GM23248 (cell line): ENCODE results near the gene NPM1. TPM values are rescaled to one million over a fixed set of nuclear protein-coding genes. Genes with fewer than 3 reads are reported as not detected.
"Not testable (repeated sequence)": the region's sequence is repeated elsewhere in the genome, so short reads cannot be mapped to it uniquely, and the experiment has no call there.

Experiments used
- DNase-seq: peaks from one replicate; pipeline ENCODE4 v3.0.0-alpha.2; 2015
- H2AFZ ChIP-seq: fragments of 200-600 bp; sonication (generic); 2 replicates; pipeline ENCODE4 v1.6.1; 2016; ENCODE audit warnings: antibody characterized with exemption
- H3F3A ChIP-seq: fragments of 200-600 bp; sonication (generic); 2 replicates; pipeline ENCODE4 v1.6.1; 2016; ENCODE audit warnings: mild to moderate bottlenecking, antibody characterized with exemption, mixed run types; ENCODE audit not compliant: insufficient read depth
- H3K27ac ChIP-seq: fragments of 200-600 bp; sonication (generic); 2 replicates; pipeline ENCODE4 v1.5.1; 2016; ENCODE audit warnings: mild to moderate bottlenecking
- H3K27me3 ChIP-seq: fragments of 200-600 bp; sonication (generic); replicated peaks from 2 replicates; pipeline ENCODE4 v1.6.1; 2016; ENCODE audit warnings: mild to moderate bottlenecking; ENCODE audit not compliant: insufficient read depth
- H3K36me3 ChIP-seq: fragments of 200-600 bp; sonication (generic); 2 replicates; pipeline ENCODE4 v1.6.1; 2016; ENCODE audit warnings: low read depth, mild to moderate bottlenecking
- H3K4me1 ChIP-seq: fragments of 200-600 bp; sonication (generic); 2 replicates; pipeline ENCODE4 v1.6.1; 2016; ENCODE audit warnings: mild to moderate bottlenecking; ENCODE audit not compliant: insufficient read depth
- H3K4me2 ChIP-seq: fragments of 200-600 bp; sonication (generic); one replicate; pipeline ENCODE4 v1.6.1; 2016; ENCODE audit warnings: mild to moderate bottlenecking; ENCODE audit not compliant: unreplicated experiment
- H3K4me3 ChIP-seq: fragments of 200-600 bp; sonication (generic); 2 replicates; pipeline ENCODE4 v1.5.1; 2016; ENCODE audit warnings: mild to moderate bottlenecking
- H3K79me2 ChIP-seq: fragments of 200-600 bp; sonication (generic); 2 replicates; pipeline ENCODE4 v1.6.1; 2016; ENCODE audit warnings: mild to moderate bottlenecking; ENCODE audit not compliant: insufficient read depth
- H3K9ac ChIP-seq: fragments of 200-600 bp; sonication (generic); 2 replicates; pipeline ENCODE4 v1.6.1; 2016; ENCODE audit warnings: mild to moderate bottlenecking
- H3K9me2 ChIP-seq: fragments of 200-600 bp; sonication (generic); 2 replicates; pipeline ENCODE4 v1.6.1; 2016; ENCODE audit warnings: mixed run types, mild to moderate bottlenecking, moderate library complexity; ENCODE audit not compliant: insufficient read depth
- H3K9me3 ChIP-seq: fragments of 200-600 bp; sonication (generic); one replicate; pipeline ENCODE4 v1.6.1; 2017; ENCODE audit warnings: low read depth
- H4K20me1 ChIP-seq: fragments of 200-600 bp; sonication (generic); 2 replicates; pipeline ENCODE4 v1.6.0; 2016; ENCODE audit not compliant: insufficient read depth
- EZH2 ChIP-seq: fragments of 200-600 bp; sonication (generic); IDR thresholded peaks from 2 replicates; pipeline ENCODE4 v1.6.1; 2018; ENCODE audit warnings: antibody characterized with exemption, mild to moderate bottlenecking; ENCODE audit not compliant: insufficient read depth, poor library complexity, severe bottlenecking
- EZH2phosphoT487 ChIP-seq: fragments of 200-600 bp; sonication (generic); IDR thresholded peaks from 2 replicates; pipeline ENCODE4 v1.6.1; 2018; ENCODE audit warnings: antibody characterized with exemption, moderate library complexity, mild to moderate bottlenecking, low read depth; ENCODE audit not compliant: insufficient read depth
- WGBS, 2 experiments: methylation state at CpG; one replicate each; pipeline ENCODE4 v1.1.6; 2015 to 2017; ENCODE audit warnings: low lambda C conversion rate in 2 of 2, low coverage in 1 of 2; ENCODE audit errors: missing lambda C conversion rate in 2 of 2; 5-methylcytosine and 5-hydroxymethylcytosine counted together
- in situ Hi-C: fragments of 300-500 bp; cut with MboI; formaldehyde crosslinking; loops from 2 replicates; pipeline ENCODE4 v1.15.0; 2020
- polyA plus RNA-seq: library from polyadenylated mRNA; unstranded; fragments of >200 nt; fragmentation: Nextera tagmentation; extraction: Ambion mirVana; gene quantifications from 2 replicates; pipeline ENCODE4 v1.2.1, GENCODE V29; 2016
- total RNA-seq: library from RNA; depleted of rRNA; stranded (reverse); fragments of >200 nt; shearing (Covaris generic); gene quantifications from 2 replicates; pipeline ENCODE4 v1.2.3, GENCODE V29; 2014

Gene NPM1
- total and polyA plus RNA-seq, 2 experiments from 2014 or later, result 584 to 757 TPM

DNA sequence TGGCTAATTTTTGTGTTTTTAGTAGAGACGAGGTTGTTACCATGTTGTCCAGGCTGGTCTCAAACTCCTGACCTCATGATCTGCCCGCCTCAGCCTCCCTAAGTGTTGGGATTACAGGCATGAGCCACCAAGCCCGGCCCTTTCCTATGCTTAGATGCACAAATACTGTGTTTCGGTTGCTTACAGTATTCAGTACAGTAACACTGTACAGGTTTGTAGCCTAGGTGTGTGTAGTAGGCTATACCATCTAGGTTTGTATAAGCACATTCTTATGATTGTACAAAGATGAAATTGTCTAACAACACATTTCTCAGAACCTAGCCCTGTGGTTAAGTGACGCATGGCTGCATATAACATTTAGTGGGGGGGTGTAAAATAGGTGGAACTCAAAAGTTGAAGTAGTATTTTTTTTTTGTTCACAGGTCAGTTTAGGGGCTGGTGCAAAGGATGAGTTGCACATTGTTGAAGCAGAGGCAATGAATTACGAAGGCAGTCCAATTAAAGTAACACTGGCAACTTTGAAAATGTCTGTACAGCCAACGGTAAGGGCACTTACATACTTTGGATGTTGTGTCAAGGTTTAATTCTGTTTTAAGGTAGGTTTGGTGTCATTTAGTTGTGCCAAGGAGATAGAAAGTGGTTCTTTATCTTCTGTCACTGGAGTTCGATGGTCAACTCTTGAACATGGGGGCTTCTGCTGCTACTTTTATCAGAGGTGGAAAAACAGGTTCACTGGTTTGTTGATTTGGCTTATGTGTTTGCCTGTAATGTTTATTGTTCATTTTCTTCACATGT lies 3.4 kb downstream of the NPM1 start:
- Histone ChIP-seq H3K4me1 (peaks cover 28% of the 10 kb centered on the region), H3K9me2 (no peaks in the 10 kb centered on the region), H2AFZ (no peak overlapping the region), H3K36me3 (peaks cover 62% of the 10 kb centered on the region), H3F3A (peaks cover 55% of the 10 kb centered on the region), H3K79me2 (peaks cover 84% of the 10 kb centered on the region), H3K4me3 (peak overlapping the region; percentile 99), H3K9me3 (no peaks in the 10 kb centered on the region), H3K9ac (peak overlapping the region; percentile 98), H3K27ac (peak overlapping the region; percentile 92), H3K4me2 (peak overlapping the region; percentile 98), H4K20me1 (peaks cover 67% of the 10 kb centered on the region), H3K27me3 (no peaks in the 10 kb centered on the region)
- peak; percentile 29 for DNase-seq
- TF ChIP-seq EZH2 (no peak), EZH2phosphoT487 (no peak)
- 68 to 72% methylated on average over 8 of the region's 8 CpGs for WGBS, 2 experiments
- in situ Hi-C loops, result no loop called here

- H3K9ac ChIP-seq, result no peak overlapping the region
- H2AFZ ChIP-seq, result no peak overlapping the region
- no peaks in the 10 kb centered on the region for H3K9me3 ChIP-seq
- H3K4me1 ChIP-seq, result peaks cover 29% of the 10 kb centered on the region
- in situ Hi-C loops, result no loop called here
- peak overlapping the region; percentile 98 for H3K4me2 ChIP-seq
- no peak overlapping the region for H3K4me3 ChIP-seq
- H3K27me3 ChIP-seq, result no peaks in the 10 kb centered on the region
- peaks cover 65% of the 10 kb centered on the region for H3F3A ChIP-seq
- H4K20me1 ChIP-seq, result peaks cover 77% of the 10 kb centered on the region
- H3K9me2 ChIP-seq, result no peaks in the 10 kb centered on the region
- no peak for DNase-seq
- peaks cover 72% of the 10 kb centered on the region for H3K36me3 ChIP-seq
- 76 to 77% methylated on average over 14 of the region's 14 CpGs for WGBS, 2 experiments
- peaks cover 94% of the 10 kb centered on the region for H3K79me2 ChIP-seq
- H3K27ac ChIP-seq, result no peak overlapping the region
- no peak for TF ChIP-seq EZH2phosphoT487
These were observed 4.4 kb downstream of the NPM1 start for GRCh38 chr5:171391996-171392577.

- H3K79me2 ChIP-seq, result peaks cover 100% of the 10 kb centered on the region
- 87 to 88% methylated on average over 4 of the region's 4 CpGs for WGBS, 2 experiments
- peaks cover 70% of the 10 kb centered on the region for H3F3A ChIP-seq
- H3K27ac ChIP-seq, result no peak overlapping the region
- H3K27me3 ChIP-seq, result no peaks in the 10 kb centered on the region
- H4K20me1 ChIP-seq, result peaks cover 81% of the 10 kb centered on the region
- H3K36me3 ChIP-seq, result peaks cover 77% of the 10 kb centered on the region
- H2AFZ ChIP-seq, result no peak overlapping the region
- H3K9me2 ChIP-seq, result no peaks in the 10 kb centered on the region
- no peak overlapping the region for H3K9ac ChIP-seq
- in situ Hi-C loops, result no loop called here
- no peak overlapping the region for H3K4me2 ChIP-seq
- H3K4me3 ChIP-seq, result no peak overlapping the region
- DNase-seq, result no peak
- no peaks in the 10 kb centered on the region for H3K9me3 ChIP-seq
- H3K4me1 ChIP-seq, result peaks cover 33% of the 10 kb centered on the region
- TF ChIP-seq EZH2phosphoT487, result no peak
- no peak for TF ChIP-seq EZH2
These were observed 5.0 kb downstream of the NPM1 start for GRCh38 chr5:171392585-171393159.

DNA sequence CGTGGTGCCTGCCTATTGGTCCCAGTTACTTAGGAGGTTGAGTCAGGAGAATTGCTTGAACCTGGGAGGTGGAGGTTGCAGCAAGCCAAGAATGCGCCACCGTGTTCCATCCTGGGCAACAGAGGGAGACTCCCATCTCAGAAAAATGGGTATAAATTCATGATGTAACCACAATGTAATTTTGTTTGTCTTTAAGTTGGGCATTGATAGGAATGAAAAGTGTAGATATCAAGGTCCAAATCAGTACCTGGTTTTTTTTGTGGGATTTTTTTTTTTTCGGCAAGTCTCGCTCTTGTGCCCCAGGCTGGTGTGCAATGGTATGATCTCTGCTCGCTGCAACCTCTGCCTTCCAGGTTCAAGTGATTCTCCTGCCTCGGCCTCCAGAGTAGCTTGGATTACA lies 7.4 kb downstream of the NPM1 start:
- 98 to 100% methylated on average over 7 of the region's 7 CpGs for WGBS, 2 experiments
- H3K36me3 ChIP-seq, result peaks cover 88% of the 10 kb centered on the region
- H4K20me1 ChIP-seq, result peaks cover 72% of the 10 kb centered on the region
- H3K79me2 ChIP-seq, result peaks cover 100% of the 10 kb centered on the region
- no peaks in the 10 kb centered on the region for H3K9me3 ChIP-seq
- no peak overlapping the region for H2AFZ ChIP-seq
- no peaks in the 10 kb centered on the region for H3K27me3 ChIP-seq
- no peak overlapping the region for H3K4me3 ChIP-seq
- in situ Hi-C loops, result no loop called here
- no peak overlapping the region for H3K4me2 ChIP-seq
- H3K27ac ChIP-seq, result no peak overlapping the region
- H3K4me1 ChIP-seq, result peaks cover 30% of the 10 kb centered on the region
- H3K9me2 ChIP-seq, result no peaks in the 10 kb centered on the region
- peaks cover 73% of the 10 kb centered on the region for H3F3A ChIP-seq
- TF ChIP-seq EZH2 (no peak), EZH2phosphoT487 (no peak)
- H3K9ac ChIP-seq, result no peak overlapping the region
- no peak for DNase-seq

GRCh38 chr5:171396583-171396982 lies 8.9 kb downstream of the NPM1 start:
- peaks cover 63% of the 10 kb centered on the region for H4K20me1 ChIP-seq
- 96 to 98% methylated on average over 11 of the region's 11 CpGs for WGBS, 2 experiments

More at GRCh38 chr5:171396583-171396982, 8.9 kb downstream of the NPM1 start:
- H3K4me3 ChIP-seq, H3K27me3 ChIP-seq, H3K27ac ChIP-seq, H3K9ac ChIP-seq, H3K9me2 ChIP-seq, H3K9me3 ChIP-seq, H3K4me2 ChIP-seq, DNase-seq, in situ Hi-C loops, H2AFZ ChIP-seq: not testable (repeated sequence)
- Histone ChIP-seq H3K79me2 (peaks cover 100% of the 10 kb centered on the region), H3K36me3 (peaks cover 98% of the 10 kb centered on the region), H3F3A (peaks cover 73% of the 10 kb centered on the region), H3K4me1 (peaks cover 15% of the 10 kb centered on the region)
